HepG2 (cell line): ENCODE measurements around the gene NCOA5. TPM values are rescaled to one million over a fixed set of nuclear protein-coding genes. Genes with fewer than 3 reads are reported as not detected.

ENCODE experiments used
- ARNTL ChIP-seq: sonication (generic); formaldehyde crosslinking; IDR thresholded peaks from 2 replicates; pipeline ENCODE4 v1.4.0; 2020; ENCODE audit warnings: mild to moderate bottlenecking, missing genetic modification reagents
- EZH2 ChIP-seq: conservative IDR thresholded peaks from 2 replicates; pipeline ENCODE4 v1.6.1; 2012; ENCODE audit warnings: mild to moderate bottlenecking, low read depth, low read length, moderate library complexity
- KDM5A ChIP-seq: fragments of 200-600 bp; sonication (generic); IDR thresholded peaks from 2 replicates; pipeline ENCODE4 v1.7.0; 2018; ENCODE audit warnings: antibody characterized with exemption, mild to moderate bottlenecking, low read length, borderline replicate concordance
- KLF6 ChIP-seq: IDR thresholded peaks from 2 replicates; pipeline ENCODE4 v1.8.0; 2016; ENCODE audit warnings: missing biosample characterization, missing genetic modification reagents
- NFKBIZ ChIP-seq: IDR thresholded peaks from 2 replicates; pipeline ENCODE4 v1.6.1; 2018; ENCODE audit warnings: missing genetic modification reagents, missing compliant biosample characterization
- NR1H2 ChIP-seq: sonication (generic); formaldehyde crosslinking; IDR thresholded peaks from 2 replicates; pipeline ENCODE4 v1.8.1; 2022; ENCODE audit warnings: low read depth, missing genetic modification reagents, borderline replicate concordance
- PHB2 ChIP-seq: fragments of 450-650 bp; IDR thresholded peaks from 2 replicates; pipeline ENCODE4 v1.6.1; 2018; ENCODE audit not compliant: partially characterized antibody
- POLR2AphosphoS5 ChIP-seq: IDR thresholded peaks from 2 replicates; pipeline ENCODE4 v1.6.1; 2012; ENCODE audit warnings: low read depth, low read length
- SAFB2 ChIP-seq: sonication (generic); formaldehyde crosslinking; IDR thresholded peaks from 2 replicates; pipeline ENCODE4 v1.5.1; 2020; ENCODE audit warnings: missing genetic modification reagents, low read depth, mild to moderate bottlenecking, borderline replicate concordance
- THYN1 ChIP-seq: sonication (generic); formaldehyde crosslinking; IDR thresholded peaks from 2 replicates; pipeline ENCODE4 v1.8.1; 2023; ENCODE audit warnings: low read depth, mild to moderate bottlenecking, moderate library complexity, missing genetic modification reagents, borderline replicate concordance
- ZFP36L2 ChIP-seq: sonication (generic); formaldehyde crosslinking; IDR thresholded peaks from 2 replicates; pipeline ENCODE4 v1.4.0; 2020; ENCODE audit warnings: missing genetic modification reagents
- ZFP37 ChIP-seq: sonication (generic); formaldehyde crosslinking; IDR thresholded peaks from 2 replicates; pipeline ENCODE4 v1.4.0; 2020; ENCODE audit warnings: missing genetic modification reagents, borderline replicate concordance
- ZMYM4 ChIP-seq: sonication (generic); formaldehyde crosslinking; IDR thresholded peaks from 2 replicates; pipeline ENCODE4 v1.8.1; 2023; ENCODE audit warnings: mild to moderate bottlenecking, missing genetic modification reagents
- ZNF180 ChIP-seq: sonication (generic); formaldehyde crosslinking; IDR thresholded peaks from 2 replicates; pipeline ENCODE4 v1.4.0; 2020; ENCODE audit warnings: low read depth, missing genetic modification reagents, borderline replicate concordance
- ZNF260 ChIP-seq: sonication (generic); formaldehyde crosslinking; IDR thresholded peaks from 2 replicates; pipeline ENCODE4 v1.4.0; 2020; ENCODE audit warnings: missing genetic modification reagents, low read depth, mild to moderate bottlenecking, borderline replicate concordance
- ZNF619 ChIP-seq: sonication (generic); formaldehyde crosslinking; IDR thresholded peaks from 2 replicates; pipeline ENCODE4 v1.4.0; 2020; ENCODE audit warnings: mild to moderate bottlenecking, missing genetic modification reagents
- ZNF75D ChIP-seq: sonication (generic); formaldehyde crosslinking; IDR thresholded peaks from 2 replicates; pipeline ENCODE4 v1.8.1; 2023; ENCODE audit warnings: missing genetic modification reagents, mild to moderate bottlenecking, borderline replicate concordance
- polyA plus RNA-seq, 8 experiments: library from polyadenylated mRNA; depleted of rRNA in 3 of 8; stranded (reverse) in 7 of 8; unstranded in 1 of 8; fragments of >200 nt; fragmentation: Illumina TruSeq in 4 of 8; extraction: Trizol in 4 of 8; gene quantifications; 2 replicates each; pipeline versions ENCODE4 v1.2.1 to v1.2.3, GENCODE V29; 2011 to 2016; ENCODE audit warnings: low read depth in 4 of 8, missing spikeins in 1 of 8, mixed read lengths in 1 of 8; ENCODE audit not compliant: insufficient read depth in 1 of 8
- total RNA-seq, 5 experiments: library from RNA; depleted of rRNA; stranded (reverse); fragments of >200 nt; fragmentation: Illumina TruSeq; extraction: Trizol; gene quantifications; 2 replicates each; pipeline ENCODE4 v1.2.3, GENCODE V29; 2016; ENCODE audit warnings: low read depth in 1 of 5
- TF ChIP-seq, protein P1 (sequence below): sonication (generic); formaldehyde crosslinking; IDR thresholded peaks from 2 replicates; pipeline ENCODE4 v1.8.1; 2022; ENCODE audit warnings: mild to moderate bottlenecking, missing genetic modification reagents
- TF ChIP-seq, protein P2 (sequence below): sonication (generic); formaldehyde crosslinking; conservative IDR thresholded peaks from 2 replicates; pipeline ENCODE4 v1.8.0; 2022; ENCODE audit warnings: low read depth, missing genetic modification reagents
- TF ChIP-seq, protein P3 (sequence below): sonication (generic); formaldehyde crosslinking; IDR thresholded peaks from 2 replicates; pipeline ENCODE4 v1.5.1; 2020; ENCODE audit warnings: mild to moderate bottlenecking, missing genetic modification reagents, moderate library complexity
- TF ChIP-seq, protein P4 (sequence below): IDR thresholded peaks from 2 replicates; pipeline ENCODE4 v1.6.1; 2016; ENCODE audit warnings: mild to moderate bottlenecking
- TF ChIP-seq, protein P5 (sequence below): IDR thresholded peaks from 2 replicates; pipeline ENCODE4 v1.6.1; 2016
- TF ChIP-seq, protein P6 (sequence below): sonication (generic); formaldehyde crosslinking; IDR thresholded peaks from 2 replicates; pipeline ENCODE4 v1.5.0; 2020; ENCODE audit warnings: mild to moderate bottlenecking, missing genetic modification reagents

NCOA5 gene
- total and polyA plus RNA-seq, 2 of the 13 experiments (the other 11 are each of a cell fraction or from before 2014, with no cell fraction given) = 16.5 to 28.4 TPM

DNA sequence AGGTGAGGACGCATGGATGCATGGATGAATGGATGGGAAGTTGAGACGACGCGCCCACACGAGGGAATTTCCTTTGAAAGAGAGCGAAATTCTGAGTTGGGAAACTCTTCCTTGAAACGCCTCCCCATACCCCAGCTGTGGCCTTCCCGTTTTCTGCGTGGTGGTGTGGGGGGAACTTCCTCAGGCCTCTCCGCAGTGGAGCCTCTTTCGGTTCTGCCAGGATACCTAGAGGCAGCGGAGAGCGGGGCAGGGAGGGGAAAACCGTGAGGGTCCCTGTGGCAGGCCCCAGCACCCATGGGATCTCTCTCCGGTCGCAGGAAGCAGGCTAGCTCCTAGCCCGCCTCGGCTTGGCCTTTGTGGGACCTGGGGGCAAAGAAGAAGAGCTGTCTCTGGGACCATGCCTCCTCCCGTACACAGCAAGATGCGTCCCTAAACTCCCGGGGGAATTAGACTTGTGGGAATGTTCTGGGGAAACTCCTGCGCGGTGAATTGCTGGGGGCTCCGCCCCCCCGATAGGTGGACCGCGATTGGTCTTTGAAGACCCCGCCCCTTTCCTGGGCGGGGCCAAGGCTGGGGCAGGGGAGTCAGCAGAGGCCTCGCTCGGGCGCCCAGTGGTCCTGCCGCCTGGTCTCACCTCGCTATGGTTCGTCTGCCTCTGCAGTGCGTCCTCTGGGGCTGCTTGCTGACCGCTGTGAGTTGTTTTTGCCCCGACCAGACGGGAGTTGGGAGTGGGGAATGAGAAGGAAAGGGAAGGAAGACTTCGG is 28.1 kb upstream of the NCOA5 start, which contains the start of gene CD40 (continued):
- TF ChIP-seq ZFP37 (CRISPR knock-in tag) (no peak), NR1H2 (CRISPR knock-in tag) (no peak), SAFB2 (CRISPR knock-in tag) (no peak), KDM5A (no peak), ZNF260 (CRISPR knock-in tag) (no peak), ZNF75D (CRISPR knock-in tag) (no peak), PHB2 (no peak), ZNF180 (CRISPR knock-in tag) (no peak), ZMYM4 (CRISPR knock-in tag) (0 out of 2 replicates have a peak, but pooled peaks have one; percentile 12), KLF6 (CRISPR knock-in tag) (0 out of 2 replicates have a peak, but pooled peaks have one; percentile 27), NFKBIZ (no peak), THYN1 (CRISPR knock-in tag) (0 out of 2 replicates have a peak, but pooled peaks have one; percentile 17), ZFP36L2 (CRISPR knock-in tag) (no peak), ZNF619 (CRISPR knock-in tag) (no peak), POLR2AphosphoS5 (peak; percentile 75), EZH2 (no peak), ARNTL (CRISPR knock-in tag) (no peak)
- TF ChIP-seq, protein P1, sequence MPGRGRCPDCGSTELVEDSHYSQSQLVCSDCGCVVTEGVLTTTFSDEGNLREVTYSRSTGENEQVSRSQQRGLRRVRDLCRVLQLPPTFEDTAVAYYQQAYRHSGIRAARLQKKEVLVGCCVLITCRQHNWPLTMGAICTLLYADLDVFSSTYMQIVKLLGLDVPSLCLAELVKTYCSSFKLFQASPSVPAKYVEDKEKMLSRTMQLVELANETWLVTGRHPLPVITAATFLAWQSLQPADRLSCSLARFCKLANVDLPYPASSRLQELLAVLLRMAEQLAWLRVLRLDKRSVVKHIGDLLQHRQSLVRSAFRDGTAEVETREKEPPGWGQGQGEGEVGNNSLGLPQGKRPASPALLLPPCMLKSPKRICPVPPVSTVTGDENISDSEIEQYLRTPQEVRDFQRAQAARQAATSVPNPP (CRISPR knock-in tag) = no peak
- TF ChIP-seq, protein P2, sequence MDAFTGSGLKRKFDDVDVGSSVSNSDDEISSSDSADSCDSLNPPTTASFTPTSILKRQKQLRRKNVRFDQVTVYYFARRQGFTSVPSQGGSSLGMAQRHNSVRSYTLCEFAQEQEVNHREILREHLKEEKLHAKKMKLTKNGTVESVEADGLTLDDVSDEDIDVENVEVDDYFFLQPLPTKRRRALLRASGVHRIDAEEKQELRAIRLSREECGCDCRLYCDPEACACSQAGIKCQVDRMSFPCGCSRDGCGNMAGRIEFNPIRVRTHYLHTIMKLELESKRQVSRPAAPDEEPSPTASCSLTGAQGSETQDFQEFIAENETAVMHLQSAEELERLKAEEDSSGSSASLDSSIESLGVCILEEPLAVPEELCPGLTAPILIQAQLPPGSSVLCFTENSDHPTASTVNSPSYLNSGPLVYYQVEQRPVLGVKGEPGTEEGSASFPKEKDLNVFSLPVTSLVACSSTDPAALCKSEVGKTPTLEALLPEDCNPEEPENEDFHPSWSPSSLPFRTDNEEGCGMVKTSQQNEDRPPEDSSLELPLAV (CRISPR knock-in tag) = no peak
- TF ChIP-seq, protein P3, sequence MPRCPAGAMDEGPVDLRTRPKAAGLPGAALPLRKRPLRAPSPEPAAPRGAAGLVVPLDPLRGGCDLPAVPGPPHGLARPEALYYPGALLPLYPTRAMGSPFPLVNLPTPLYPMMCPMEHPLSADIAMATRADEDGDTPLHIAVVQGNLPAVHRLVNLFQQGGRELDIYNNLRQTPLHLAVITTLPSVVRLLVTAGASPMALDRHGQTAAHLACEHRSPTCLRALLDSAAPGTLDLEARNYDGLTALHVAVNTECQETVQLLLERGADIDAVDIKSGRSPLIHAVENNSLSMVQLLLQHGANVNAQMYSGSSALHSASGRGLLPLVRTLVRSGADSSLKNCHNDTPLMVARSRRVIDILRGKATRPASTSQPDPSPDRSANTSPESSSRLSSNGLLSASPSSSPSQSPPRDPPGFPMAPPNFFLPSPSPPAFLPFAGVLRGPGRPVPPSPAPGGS = no peak
- TF ChIP-seq, protein P4, sequence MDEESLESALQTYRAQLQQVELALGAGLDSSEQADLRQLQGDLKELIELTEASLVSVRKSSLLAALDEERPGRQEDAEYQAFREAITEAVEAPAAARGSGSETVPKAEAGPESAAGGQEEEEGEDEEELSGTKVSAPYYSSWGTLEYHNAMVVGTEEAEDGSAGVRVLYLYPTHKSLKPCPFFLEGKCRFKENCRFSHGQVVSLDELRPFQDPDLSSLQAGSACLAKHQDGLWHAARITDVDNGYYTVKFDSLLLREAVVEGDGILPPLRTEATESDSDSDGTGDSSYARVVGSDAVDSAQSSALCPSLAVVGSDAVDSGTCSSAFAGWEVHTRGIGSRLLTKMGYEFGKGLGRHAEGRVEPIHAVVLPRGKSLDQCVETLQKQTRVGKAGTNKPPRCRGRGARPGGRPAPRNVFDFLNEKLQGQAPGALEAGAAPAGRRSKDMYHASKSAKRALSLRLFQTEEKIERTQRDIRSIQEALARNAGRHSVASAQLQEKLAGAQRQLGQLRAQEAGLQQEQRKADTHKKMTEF (CRISPR knock-in tag) = peak; percentile 33; the same call in 1 of the 2 replicates
- TF ChIP-seq, protein P5, sequence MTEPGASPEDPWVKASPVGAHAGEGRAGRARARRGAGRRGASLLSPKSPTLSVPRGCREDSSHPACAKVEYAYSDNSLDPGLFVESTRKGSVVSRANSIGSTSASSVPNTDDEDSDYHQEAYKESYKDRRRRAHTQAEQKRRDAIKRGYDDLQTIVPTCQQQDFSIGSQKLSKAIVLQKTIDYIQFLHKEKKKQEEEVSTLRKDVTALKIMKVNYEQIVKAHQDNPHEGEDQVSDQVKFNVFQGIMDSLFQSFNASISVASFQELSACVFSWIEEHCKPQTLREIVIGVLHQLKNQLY = no peak
- TF ChIP-seq, protein P6, sequence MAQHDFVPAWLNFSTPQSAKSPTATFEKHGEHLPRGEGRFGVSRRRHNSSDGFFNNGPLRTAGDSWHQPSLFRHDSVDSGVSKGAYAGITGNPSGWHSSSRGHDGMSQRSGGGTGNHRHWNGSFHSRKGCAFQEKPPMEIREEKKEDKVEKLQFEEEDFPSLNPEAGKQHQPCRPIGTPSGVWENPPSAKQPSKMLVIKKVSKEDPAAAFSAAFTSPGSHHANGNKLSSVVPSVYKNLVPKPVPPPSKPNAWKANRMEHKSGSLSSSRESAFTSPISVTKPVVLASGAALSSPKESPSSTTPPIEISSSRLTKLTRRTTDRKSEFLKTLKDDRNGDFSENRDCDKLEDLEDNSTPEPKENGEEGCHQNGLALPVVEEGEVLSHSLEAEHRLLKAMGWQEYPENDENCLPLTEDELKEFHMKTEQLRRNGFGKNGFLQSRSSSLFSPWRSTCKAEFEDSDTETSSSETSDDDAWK (CRISPR knock-in tag) = no peak
